Smooth muscle cell (in vitro differentiated cells): ENCODE data around the gene KRTAP15-1. TPM values are rescaled to one million over a fixed set of nuclear protein-coding genes. Genes with fewer than 3 reads are reported as not detected.

Source experiments
- DNase-seq: peaks from one replicate; lab custom pipeline; 2025; ENCODE audit not compliant: unreplicated experiment; lab: John Stamatoyannopoulos, UW
- H2AFZ ChIP-seq: fragments of 200-600 bp; sonication (generic); 2 replicates; pipeline ENCODE4 v1.6.0; 2016; ENCODE audit warnings: antibody characterized with exemption, low read depth, mild to moderate bottlenecking
- H3F3A ChIP-seq: fragments of 200-600 bp; sonication (generic); 2 replicates; pipeline ENCODE4 v1.6.0; 2017; ENCODE audit warnings: antibody characterized with exemption, low read depth
- H3K27ac ChIP-seq: fragments of 200-600 bp; sonication (generic); 2 replicates; pipeline ENCODE4 v1.5.1; 2016; ENCODE audit warnings: low read depth, mild to moderate bottlenecking
- H3K27me3 ChIP-seq: fragments of 200-600 bp; sonication (generic); 2 replicates; pipeline ENCODE4 v1.6.1; 2016; ENCODE audit warnings: low read depth, mild to moderate bottlenecking
- H3K36me3 ChIP-seq: fragments of 200-600 bp; sonication (generic); 2 replicates; pipeline ENCODE4 v1.5.1; 2016; ENCODE audit warnings: low read depth
- H3K4me1 ChIP-seq: fragments of 200-600 bp; sonication (generic); 2 replicates; pipeline ENCODE4 v1.5.1; 2016; ENCODE audit warnings: low read depth
- H3K4me2 ChIP-seq: fragments of 200-600 bp; sonication (generic); 2 replicates; pipeline ENCODE4 v1.6.0; 2016; ENCODE audit warnings: mild to moderate bottlenecking
- H3K4me3 ChIP-seq: fragments of 200-600 bp; sonication (generic); 2 replicates; pipeline ENCODE4 v1.5.1; 2016; ENCODE audit warnings: mild to moderate bottlenecking
- H3K79me2 ChIP-seq: fragments of 200-600 bp; sonication (generic); 2 replicates; pipeline ENCODE4 v1.6.0; 2016; ENCODE audit warnings: low read depth, mild to moderate bottlenecking
- H3K9ac ChIP-seq: fragments of 200-600 bp; sonication (generic); 2 replicates; pipeline ENCODE4 v1.6.0; 2016; ENCODE audit warnings: low read depth
- H3K9me3 ChIP-seq: fragments of 200-600 bp; sonication (generic); replicated peaks from 2 replicates; pipeline ENCODE4 v1.5.1; 2016; ENCODE audit warnings: low read depth
- H4K20me1 ChIP-seq: fragments of 200-600 bp; sonication (generic); 2 replicates; pipeline ENCODE4 v1.6.0; 2016; ENCODE audit warnings: low read depth
- CTCF ChIP-seq: fragments of 200-600 bp; sonication (generic); IDR thresholded peaks from 2 replicates; pipeline ENCODE4 v1.5.1; 2017; ENCODE audit warnings: borderline replicate concordance, mild to moderate bottlenecking, antibody characterized with exemption; ENCODE audit not compliant: insufficient read depth, poor library complexity, severe bottlenecking
- WGBS: methylation state at CpG from one replicate; pipeline ENCODE4 v1.1.7; 2016; ENCODE audit warnings: low lambda C conversion rate; 5-methylcytosine and 5-hydroxymethylcytosine counted together
- polyA plus RNA-seq: library from polyadenylated mRNA; unstranded; fragments of >200 nt; fragmentation: Nextera tagmentation; extraction: Ambion mirVana; gene quantifications from 2 replicates; pipeline ENCODE4 v1.2.1, GENCODE V29; 2016
- total RNA-seq: library from RNA; depleted of rRNA; stranded (reverse); fragments of >200 nt; gene quantifications from 2 replicates; pipeline ENCODE4 v1.2.3, GENCODE V29; 2014

KRTAP15-1 gene
- total and polyA plus RNA-seq, 2 experiments from 2014 or later, result not detected

- H3K4me2 ChIP-seq, result no peak overlapping the region
- no peaks in the 10 kb centered on the region for H3K36me3 ChIP-seq
- H2AFZ ChIP-seq, result peak overlapping the region; percentile 3
- no peaks in the 10 kb centered on the region for H3K27me3 ChIP-seq
- H3K4me3 ChIP-seq, result no peak overlapping the region
- TF ChIP-seq CTCF, result peak; percentile 55
- DNase-seq, result no peak
- H3K9me3 ChIP-seq, result no peaks in the 10 kb centered on the region
- 54% methylated on average over 3 of the region's 3 CpGs for WGBS
- H3K4me1 ChIP-seq, result no peaks in the 10 kb centered on the region
- no peaks in the 10 kb centered on the region for H3F3A ChIP-seq
- no peak overlapping the region for H3K9ac ChIP-seq
- no peaks in the 10 kb centered on the region for H4K20me1 ChIP-seq
- H3K27ac ChIP-seq, result no peak overlapping the region
- no peaks in the 10 kb centered on the region for H3K79me2 ChIP-seq
Observed at GRCh38 chr21:30463713-30464112, 23.6 kb downstream of the KRTAP15-1 start.

DNA sequence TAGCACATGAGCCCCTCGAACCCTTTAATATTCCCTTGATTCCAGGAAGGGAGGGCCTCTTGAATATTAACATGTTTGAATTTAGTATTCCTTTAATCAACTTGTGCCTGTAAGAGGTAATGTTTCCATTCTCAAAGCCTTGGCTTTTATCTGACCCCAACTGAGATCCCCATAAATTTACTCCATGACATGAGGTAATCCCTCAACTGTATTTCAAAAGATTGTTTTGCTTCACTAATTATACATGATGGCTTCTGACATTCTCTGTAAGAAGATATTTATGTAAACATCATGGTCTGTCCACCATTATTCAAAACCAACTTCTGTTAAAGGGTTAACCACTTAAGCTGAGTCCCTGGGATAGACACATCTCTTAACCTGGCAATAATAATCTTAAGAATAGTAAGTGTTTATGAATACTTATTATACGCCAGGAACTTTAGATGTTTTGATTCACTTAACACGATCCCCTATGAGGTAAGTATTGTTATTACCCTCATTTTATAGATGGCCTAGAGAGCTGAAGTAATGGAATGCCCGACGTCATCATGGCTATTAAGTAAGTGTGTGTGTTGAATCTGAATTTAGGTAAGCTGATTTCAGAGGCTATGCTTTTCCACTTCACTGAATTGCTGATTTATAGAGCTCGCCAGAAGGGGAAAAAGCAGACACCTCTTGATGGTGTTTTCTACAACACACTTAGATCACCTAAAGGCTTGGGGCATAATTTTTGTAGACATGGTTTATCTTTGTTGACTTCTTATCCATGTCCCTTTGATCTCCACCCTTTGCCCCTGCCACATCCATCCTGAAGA, 29.0 kb downstream of the KRTAP15-1 start:
- DNase-seq, result no peak
- H3K79me2 ChIP-seq, result no peaks in the 10 kb centered on the region
- H3F3A ChIP-seq, result no peaks in the 10 kb centered on the region
- H3K9me3 ChIP-seq, result no peaks in the 10 kb centered on the region
- H3K4me3 ChIP-seq, result no peak overlapping the region
- H3K36me3 ChIP-seq, result no peaks in the 10 kb centered on the region
- no peaks in the 10 kb centered on the region for H3K4me1 ChIP-seq
- no peak overlapping the region for H3K4me2 ChIP-seq
- H2AFZ ChIP-seq, result no peak overlapping the region
- H4K20me1 ChIP-seq, result no peaks in the 10 kb centered on the region
- no peak overlapping the region for H3K27ac ChIP-seq
- no peak overlapping the region for H3K9ac ChIP-seq
- no peak for TF ChIP-seq CTCF
- H3K27me3 ChIP-seq, result no peaks in the 10 kb centered on the region
- WGBS, result 83% methylated on average over 6 of the region's 6 CpGs

GRCh38 chr21:30478004-30478403, 37.9 kb downstream of the KRTAP15-1 start:
- H2AFZ ChIP-seq, result peak overlapping the region; percentile 20
- WGBS, result 24% methylated on average over 3 of the region's 3 CpGs
- H3K4me1 ChIP-seq, result no peaks in the 10 kb centered on the region
- H3F3A ChIP-seq, result no peaks in the 10 kb centered on the region
- TF ChIP-seq CTCF, result no peak
- no peaks in the 10 kb centered on the region for H3K9me3 ChIP-seq
- no peak overlapping the region for H3K9ac ChIP-seq
- H3K79me2 ChIP-seq, result no peaks in the 10 kb centered on the region
- no peaks in the 10 kb centered on the region for H4K20me1 ChIP-seq
- no peaks in the 10 kb centered on the region for H3K36me3 ChIP-seq
- no peak for DNase-seq
- H3K27ac ChIP-seq, result peak overlapping the region; percentile 70
- no peaks in the 10 kb centered on the region for H3K27me3 ChIP-seq
- H3K4me2 ChIP-seq, result peak overlapping the region; percentile 46
- H3K4me3 ChIP-seq, result no peak overlapping the region

GRCh38 chr21:30479259-30479658, 39.2 kb downstream of the KRTAP15-1 start:
- Histone ChIP-seq H3K4me2 (no peak overlapping the region), H3K9ac (no peak overlapping the region), H4K20me1 (no peaks in the 10 kb centered on the region), H3F3A (no peaks in the 10 kb centered on the region), H3K79me2 (no peaks in the 10 kb centered on the region), H2AFZ (no peak overlapping the region), H3K4me3 (no peak overlapping the region), H3K4me1 (no peaks in the 10 kb centered on the region), H3K36me3 (no peaks in the 10 kb centered on the region), H3K9me3 (no peaks in the 10 kb centered on the region), H3K27me3 (no peaks in the 10 kb centered on the region), H3K27ac (peak overlapping the region; percentile 70)
- no peak for DNase-seq
- no peak for TF ChIP-seq CTCF
- WGBS, result 77% methylated on average over 4 of the region's 4 CpGs
